BLaER1 (cell line): ENCODE data around the gene PPM1K.

Source experiments
- H3K27ac ChIP-seq: shearing (Covaris generic); formaldehyde crosslinking; 2 replicates; pipeline ENCODE4 v1.8.1; 2022
- H3K27me3 ChIP-seq: shearing (Covaris generic); formaldehyde crosslinking; 2 replicates; pipeline ENCODE4 v1.8.1; 2022
- H3K36me3 ChIP-seq: shearing (Covaris generic); formaldehyde crosslinking; 2 replicates; pipeline ENCODE4 v1.8.1; 2022
- H3K4me1 ChIP-seq: shearing (Covaris generic); formaldehyde crosslinking; 2 replicates; pipeline ENCODE4 v1.8.1; 2022
- H3K4me2 ChIP-seq: shearing (Covaris generic); formaldehyde crosslinking; 2 replicates; pipeline ENCODE4 v1.8.1; 2022
- H3K4me3 ChIP-seq: shearing (Covaris generic); formaldehyde crosslinking; 2 replicates; pipeline ENCODE4 v1.8.1; 2022
- H3K9ac ChIP-seq: shearing (Covaris generic); formaldehyde crosslinking; 2 replicates; pipeline ENCODE4 v1.8.1; 2022
- H3K9me3 ChIP-seq: shearing (Covaris generic); formaldehyde crosslinking; 2 replicates; pipeline ENCODE4 v1.8.1; 2022
- H4K20me1 ChIP-seq: shearing (Covaris generic); formaldehyde crosslinking; 2 replicates; pipeline ENCODE4 v1.8.1; 2022
- Cebpa-rat ChIP-seq: shearing (Covaris generic); IDR thresholded peaks from 2 replicates; pipeline ENCODE4 v1.8.1; 2022

Gene PPM1K

DNA sequence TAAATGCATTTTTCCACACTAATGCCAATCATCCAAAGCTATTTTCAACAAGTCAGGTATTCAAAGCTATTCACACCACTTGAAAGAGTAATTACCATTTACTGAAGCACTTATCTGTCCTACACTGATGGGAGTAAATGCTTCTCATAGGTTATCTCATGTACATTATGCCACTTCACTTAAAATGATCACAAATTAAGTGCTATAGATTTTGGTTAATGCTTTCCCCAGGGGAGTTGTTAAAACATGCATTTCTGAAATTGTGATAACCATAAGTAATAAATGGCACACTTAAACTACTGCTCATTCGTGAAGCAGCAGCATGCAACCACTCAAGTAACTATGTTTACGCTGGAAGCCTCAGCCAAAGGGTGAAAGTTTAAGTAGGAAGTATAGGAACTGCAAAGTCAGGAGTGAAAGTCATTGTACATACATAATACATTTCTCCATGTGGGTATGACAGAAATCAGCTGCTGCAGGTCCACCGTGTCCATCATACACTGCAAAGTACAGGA is 6.6 kb downstream of the PPM1K start:
- Histone ChIP-seq H3K36me3 (peaks cover 35% of the 10 kb centered on the region), H3K4me3 (no peak overlapping the region), H3K27ac (no peak overlapping the region), H3K27me3 (no peaks in the 10 kb centered on the region), H3K4me1 (peaks cover 65% of the 10 kb centered on the region), H3K9ac (no peak overlapping the region), H3K4me2 (peak overlapping the region; percentile 8; the same call in 1 of the 2 replicates), H4K20me1 (peaks cover 21% of the 10 kb centered on the region; the same call in 1 of the 2 replicates), H3K9me3 (no peaks in the 10 kb centered on the region)
- TF ChIP-seq Cebpa-rat: no peak

DNA sequence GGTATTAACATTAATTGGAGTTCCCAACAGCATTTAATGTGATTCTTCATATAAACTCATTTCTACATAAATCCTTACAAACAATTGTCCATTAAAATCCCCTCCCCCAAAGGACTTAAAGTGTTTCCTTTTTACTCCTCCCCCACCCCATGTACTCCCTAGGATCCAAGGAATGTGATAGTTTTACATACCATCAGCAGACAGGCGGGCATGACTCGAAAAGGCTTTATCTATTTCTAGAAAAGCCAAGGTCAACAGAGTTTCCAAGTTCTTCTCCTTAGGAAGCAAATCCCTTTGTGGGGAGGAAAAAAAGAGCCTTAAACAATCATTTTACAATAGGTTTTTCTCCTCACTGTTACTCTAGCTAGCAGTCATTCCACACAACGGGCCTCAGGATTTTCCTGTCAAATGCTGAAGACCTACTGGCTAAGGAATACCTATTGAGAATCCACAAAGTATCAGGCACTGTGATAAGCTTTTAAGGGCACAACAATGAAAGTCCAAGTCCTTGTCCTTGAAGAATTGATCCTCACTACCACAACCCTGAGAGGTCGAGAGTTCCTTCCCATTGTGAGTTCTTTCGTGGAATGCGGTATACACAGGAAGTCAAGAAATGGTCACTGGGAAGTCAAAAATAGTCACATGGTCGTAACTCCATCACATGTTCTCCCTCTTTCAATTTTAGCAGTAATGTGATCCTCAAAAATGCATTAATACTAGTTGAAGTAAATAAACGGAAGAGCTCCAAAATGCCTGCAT is 7.2 kb downstream of the PPM1K start:
- H4K20me1 ChIP-seq: peaks cover 21% of the 10 kb centered on the region; the same call in 1 of the 2 replicates
- TF ChIP-seq Cebpa-rat: no peak
- H3K36me3 ChIP-seq: peaks cover 36% of the 10 kb centered on the region
- peak overlapping the region; percentile 8; the same call in 1 of the 2 replicates for H3K4me2 ChIP-seq
- no peak overlapping the region for H3K9ac ChIP-seq
- peaks cover 58% of the 10 kb centered on the region for H3K4me1 ChIP-seq
- no peak overlapping the region for H3K4me3 ChIP-seq
- no peaks in the 10 kb centered on the region for H3K9me3 ChIP-seq
- no peaks in the 10 kb centered on the region for H3K27me3 ChIP-seq
- H3K27ac ChIP-seq: no peak overlapping the region

DNA sequence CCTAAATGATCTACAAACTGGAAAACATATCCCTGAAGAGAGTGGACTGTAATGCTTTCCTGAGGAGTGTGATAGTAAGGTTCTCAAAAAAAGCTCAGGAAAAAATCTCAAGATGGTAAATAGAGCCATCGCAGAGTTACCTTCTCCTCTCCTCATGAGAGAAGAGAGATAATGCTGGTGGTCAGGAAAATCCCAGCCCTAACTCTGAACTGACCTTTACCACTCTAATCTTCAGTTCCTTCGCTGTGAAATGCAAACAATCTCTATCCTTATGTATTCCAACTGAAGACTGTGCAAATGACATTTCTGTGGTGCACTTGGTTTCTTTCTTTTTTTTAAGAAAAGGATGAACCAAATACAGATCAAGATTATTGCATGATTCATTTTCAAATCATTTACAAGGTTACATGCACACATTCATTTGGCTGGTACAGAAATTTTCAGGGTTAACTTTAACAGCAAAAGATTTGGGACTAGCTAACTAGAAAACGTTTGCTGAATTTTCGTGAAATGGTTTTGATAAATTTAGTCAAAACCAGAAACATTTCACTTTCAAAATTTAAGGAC is 8.3 kb downstream of the PPM1K start:
- H3K9me3 ChIP-seq: no peaks in the 10 kb centered on the region
- no peaks in the 10 kb centered on the region for H3K27me3 ChIP-seq
- peak overlapping the region; percentile 64 for H3K4me2 ChIP-seq
- H4K20me1 ChIP-seq: peaks cover 21% of the 10 kb centered on the region; the same call in 1 of the 2 replicates
- TF ChIP-seq Cebpa-rat: no peak
- H3K9ac ChIP-seq: no peak overlapping the region
- peaks cover 47% of the 10 kb centered on the region for H3K4me1 ChIP-seq
- peaks cover 38% of the 10 kb centered on the region for H3K36me3 ChIP-seq
- no peak overlapping the region for H3K27ac ChIP-seq
- no peak overlapping the region for H3K4me3 ChIP-seq

GRCh38 chr4:88275516-88275915 is 8.8 kb downstream of the PPM1K start:
- H3K27ac ChIP-seq: no peak overlapping the region
- TF ChIP-seq Cebpa-rat: no peak
- peak overlapping the region; percentile 64 for H3K4me2 ChIP-seq
- peaks cover 39% of the 10 kb centered on the region for H3K36me3 ChIP-seq
- H3K9ac ChIP-seq: no peak overlapping the region
- peaks cover 21% of the 10 kb centered on the region; the same call in 1 of the 2 replicates for H4K20me1 ChIP-seq
- H3K4me1 ChIP-seq: peaks cover 42% of the 10 kb centered on the region
- H3K27me3 ChIP-seq: no peaks in the 10 kb centered on the region
- no peaks in the 10 kb centered on the region for H3K9me3 ChIP-seq
- no peak overlapping the region for H3K4me3 ChIP-seq

DNA sequence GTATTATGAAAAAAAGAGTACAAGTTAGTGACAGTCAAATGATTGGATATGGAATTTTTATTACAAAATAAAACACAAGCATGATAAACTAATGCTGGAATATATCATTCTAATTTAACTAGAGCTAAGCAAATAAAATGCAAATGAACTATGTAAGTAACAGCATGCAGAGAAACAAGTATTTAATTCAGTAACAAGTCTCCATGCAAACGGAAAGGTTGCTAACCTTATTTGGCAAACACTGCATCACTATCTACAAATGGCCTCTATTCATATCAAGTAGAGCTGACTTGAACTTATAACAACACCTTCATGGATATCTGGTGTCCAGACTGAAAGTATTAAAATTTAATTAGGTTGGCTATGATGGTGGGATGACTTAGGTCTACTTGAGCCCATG is 15.4 kb downstream of the PPM1K start:
- Histone ChIP-seq H3K27ac (no peak overlapping the region), H4K20me1 (no peaks in the 10 kb centered on the region), H3K36me3 (peaks cover 57% of the 10 kb centered on the region), H3K4me2 (no peak overlapping the region), H3K9me3 (no peaks in the 10 kb centered on the region), H3K4me3 (no peak overlapping the region), H3K9ac (no peak overlapping the region), H3K27me3 (no peaks in the 10 kb centered on the region), H3K4me1 (no peaks in the 10 kb centered on the region)
- no peak for TF ChIP-seq Cebpa-rat

DNA sequence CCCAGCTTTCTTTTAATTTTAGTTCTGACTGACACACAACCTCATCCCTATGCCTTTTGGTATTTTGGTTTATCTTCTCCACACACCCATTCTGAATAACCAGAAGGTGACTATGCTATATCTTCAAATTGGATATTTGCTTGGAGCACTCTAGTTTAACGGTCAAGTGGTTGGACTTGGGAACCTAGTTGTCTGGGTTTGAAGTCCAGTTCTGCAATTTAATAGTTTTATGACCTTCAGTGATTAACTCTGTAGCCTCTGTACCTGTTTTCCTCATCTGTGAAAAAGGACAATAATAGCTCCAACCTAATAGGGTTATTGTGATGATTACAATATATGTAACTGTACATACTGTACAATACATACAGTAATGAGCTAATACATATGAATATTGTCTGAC is 20.0 kb downstream of the PPM1K start:
- H3K27me3 ChIP-seq: no peaks in the 10 kb centered on the region
- no peak overlapping the region for H3K4me3 ChIP-seq
- H3K9me3 ChIP-seq: no peaks in the 10 kb centered on the region
- H4K20me1 ChIP-seq: no peaks in the 10 kb centered on the region
- no peaks in the 10 kb centered on the region for H3K4me1 ChIP-seq
- H3K36me3 ChIP-seq: peaks cover 60% of the 10 kb centered on the region
- TF ChIP-seq Cebpa-rat: no peak
- H3K4me2 ChIP-seq: no peak overlapping the region
- H3K27ac ChIP-seq: no peak overlapping the region
- no peak overlapping the region for H3K9ac ChIP-seq

DNA sequence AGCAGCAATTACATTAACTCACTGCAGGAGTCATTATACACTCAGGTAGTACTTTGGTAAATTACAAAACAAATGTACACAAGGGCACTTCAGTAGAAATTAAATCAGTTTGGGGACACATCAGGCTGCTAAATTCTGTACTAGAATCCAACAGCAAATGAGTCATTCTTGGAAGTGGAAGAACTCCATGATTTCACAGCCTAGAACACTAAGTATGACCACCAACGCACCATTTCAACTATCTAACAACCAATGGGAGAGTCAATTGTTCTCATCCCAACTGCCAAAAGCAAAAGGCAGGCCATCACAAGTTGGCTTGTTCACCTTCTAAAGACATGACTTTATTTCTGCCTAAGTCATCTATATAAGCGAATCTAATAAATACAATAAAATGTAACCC is 26.6 kb downstream of the PPM1K start:
- Histone ChIP-seq H3K4me3 (no peak overlapping the region), H3K9ac (no peak overlapping the region), H3K4me1 (no peaks in the 10 kb centered on the region), H3K36me3 (peaks cover 10% of the 10 kb centered on the region), H3K4me2 (no peak overlapping the region), H3K27ac (no peak overlapping the region), H3K27me3 (no peaks in the 10 kb centered on the region), H4K20me1 (no peaks in the 10 kb centered on the region), H3K9me3 (no peaks in the 10 kb centered on the region)
- no peak for TF ChIP-seq Cebpa-rat

DNA sequence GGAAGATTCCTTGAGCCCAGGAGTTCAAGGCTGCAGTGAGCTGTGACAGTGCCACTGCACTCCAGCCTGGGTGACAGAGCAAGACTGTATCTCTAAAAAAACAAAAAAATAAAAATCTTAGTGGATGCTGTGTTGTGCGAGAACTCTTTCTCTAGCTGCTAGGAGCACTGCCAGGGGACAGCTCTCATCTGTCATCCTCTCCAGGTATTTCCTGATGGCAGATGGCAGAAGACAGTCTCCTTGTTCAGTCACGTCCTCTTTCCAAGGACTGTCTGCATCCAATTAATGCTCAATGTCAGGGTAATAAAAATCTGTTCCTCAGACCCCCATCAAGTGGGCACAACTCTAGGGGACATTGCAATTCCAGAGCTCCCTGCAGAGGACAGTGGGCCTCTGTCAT is 29.2 kb downstream of the PPM1K start:
- no peak overlapping the region for H3K4me2 ChIP-seq
- H3K9ac ChIP-seq: no peak overlapping the region
- no peak overlapping the region for H3K27ac ChIP-seq
- H3K27me3 ChIP-seq: no peaks in the 10 kb centered on the region
- H3K36me3 ChIP-seq: 0 out of 2 replicates have a peak, but pooled peaks cover 1% of the 10 kb centered on the region
- no peaks in the 10 kb centered on the region for H4K20me1 ChIP-seq
- no peaks in the 10 kb centered on the region for H3K9me3 ChIP-seq
- H3K4me1 ChIP-seq: no peaks in the 10 kb centered on the region
- no peak for TF ChIP-seq Cebpa-rat
- H3K4me3 ChIP-seq: no peak overlapping the region

GRCh38 chr4:88251924-88252323 is 32.4 kb downstream of the PPM1K start:
- Histone ChIP-seq H3K27ac (no peak overlapping the region), H3K4me2 (no peak overlapping the region), H3K4me3 (no peak overlapping the region), H3K9me3 (no peaks in the 10 kb centered on the region), H3K4me1 (no peaks in the 10 kb centered on the region), H3K36me3 (no peaks in the 10 kb centered on the region), H4K20me1 (no peaks in the 10 kb centered on the region), H3K27me3 (no peaks in the 10 kb centered on the region), H3K9ac (no peak overlapping the region)
- no peak for TF ChIP-seq Cebpa-rat

DNA sequence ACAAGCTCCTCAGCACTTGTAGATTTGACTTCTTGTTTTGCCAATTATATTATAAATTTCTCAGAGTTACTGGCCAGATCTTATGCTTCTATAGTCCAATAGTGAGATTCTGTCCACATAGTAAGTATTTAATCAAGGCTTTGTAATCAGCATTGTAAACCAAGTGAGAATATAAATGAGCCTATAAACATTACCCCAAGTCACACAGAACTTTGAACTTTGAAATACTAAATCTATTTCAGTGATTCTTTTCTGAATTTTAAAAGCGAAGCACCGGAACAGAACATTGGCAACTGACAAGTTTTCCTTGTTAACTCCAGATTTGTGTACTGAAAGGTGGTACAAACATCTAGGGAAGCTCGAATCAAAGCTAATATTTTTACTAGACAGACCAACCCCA is 37.2 kb downstream of the PPM1K start:
- Histone ChIP-seq H3K4me3 (no peak overlapping the region), H3K36me3 (no peaks in the 10 kb centered on the region), H3K27ac (no peak overlapping the region), H3K9ac (no peak overlapping the region), H3K4me2 (no peak overlapping the region), H3K27me3 (no peaks in the 10 kb centered on the region), H3K4me1 (no peaks in the 10 kb centered on the region; the same call in 1 of the 2 replicates), H4K20me1 (no peaks in the 10 kb centered on the region), H3K9me3 (no peaks in the 10 kb centered on the region)
- TF ChIP-seq Cebpa-rat: no peak
